DND-41 (cell line): ENCODE data around the gene FHIT.
"Not testable (repeated sequence)": the region's sequence is repeated elsewhere in the genome, so short reads cannot be mapped to it uniquely, and the experiment has no call there.

Source experiments
- ATAC-seq: fragments of 200-7000 bp; cut with Tn5 transposase; 3 replicates; pipeline ENCODE4 v1.9.1; 2021; ENCODE audit warnings: low read depth; ENCODE audit not compliant: insufficient read depth
- DNase-seq: peaks from one replicate; pipeline ENCODE4 v3.0.0-alpha.2; 2020
- H2AFZ ChIP-seq: 2 replicates; pipeline ENCODE4 v1.6.0; 2012; ENCODE audit warnings: low read depth, low read length
- H3K27ac ChIP-seq: 2 replicates; pipeline ENCODE4 v1.5.1; 2012; ENCODE audit warnings: low read length, inconsistent platforms
- H3K27me3 ChIP-seq: fragments of 200-600 bp; sonication (generic); 2 replicates; pipeline ENCODE4 v1.6.0; 2012; ENCODE audit warnings: low read length, mild to moderate bottlenecking, inconsistent platforms; ENCODE audit not compliant: insufficient read depth, poor library complexity
- H3K36me3 ChIP-seq: 2 replicates; pipeline ENCODE4 v1.5.1; 2012; ENCODE audit warnings: low read length, inconsistent platforms; ENCODE audit not compliant: insufficient read depth
- H3K4me1 ChIP-seq: 2 replicates; pipeline ENCODE4 v1.5.1; 2012; ENCODE audit warnings: mild to moderate bottlenecking, low read length; ENCODE audit not compliant: insufficient read depth
- H3K4me2 ChIP-seq: 2 replicates; pipeline ENCODE4 v1.6.0; 2012; ENCODE audit warnings: mild to moderate bottlenecking, moderate library complexity, low read length, inconsistent platforms; ENCODE audit not compliant: insufficient read depth
- H3K4me3 ChIP-seq, 2 experiments: fragments of 200-600 bp in 1 of 2; shearing (Covaris generic) in 1 of 2; 2 replicates each; pipeline ENCODE4 v1.5.1; 2012 to 2016; ENCODE audit warnings: inconsistent platforms in 2 of 2, low read length in 2 of 2, mild to moderate bottlenecking in 2 of 2, low read depth in 1 of 2, moderate library complexity in 1 of 2
- H3K79me2 ChIP-seq: 2 replicates; pipeline ENCODE4 v1.6.0; 2012; ENCODE audit warnings: low read length, inconsistent platforms; ENCODE audit not compliant: insufficient read depth
- H3K9ac ChIP-seq: 2 replicates; pipeline ENCODE4 v1.6.0; 2012; ENCODE audit warnings: low read depth, mild to moderate bottlenecking, inconsistent platforms, low read length, moderate library complexity
- H3K9me3 ChIP-seq: 2 replicates; pipeline ENCODE4 v1.5.1; 2012; ENCODE audit warnings: low read length, moderate library complexity, mild to moderate bottlenecking, inconsistent platforms; ENCODE audit not compliant: insufficient read depth, severe bottlenecking
- H4K20me1 ChIP-seq: 2 replicates; pipeline ENCODE4 v1.6.0; 2012; ENCODE audit warnings: low read length; ENCODE audit not compliant: insufficient read depth
- EZH2 ChIP-seq: IDR thresholded peaks from 3 replicates; pipeline ENCODE4 v1.6.1; 2012; ENCODE audit warnings: borderline replicate concordance, low read depth, mild to moderate bottlenecking, moderate library complexity, low read length, inconsistent platforms; ENCODE audit not compliant: severe bottlenecking
- TF ChIP-seq, protein P1 (sequence below): IDR thresholded peaks from 2 replicates; pipeline ENCODE4 v1.5.1; 2012; ENCODE audit warnings: borderline replicate concordance, low read length, moderate library complexity, mild to moderate bottlenecking; ENCODE audit not compliant: poor library complexity, severe bottlenecking; ENCODE audit errors: extremely low read depth

FHIT gene

DNA sequence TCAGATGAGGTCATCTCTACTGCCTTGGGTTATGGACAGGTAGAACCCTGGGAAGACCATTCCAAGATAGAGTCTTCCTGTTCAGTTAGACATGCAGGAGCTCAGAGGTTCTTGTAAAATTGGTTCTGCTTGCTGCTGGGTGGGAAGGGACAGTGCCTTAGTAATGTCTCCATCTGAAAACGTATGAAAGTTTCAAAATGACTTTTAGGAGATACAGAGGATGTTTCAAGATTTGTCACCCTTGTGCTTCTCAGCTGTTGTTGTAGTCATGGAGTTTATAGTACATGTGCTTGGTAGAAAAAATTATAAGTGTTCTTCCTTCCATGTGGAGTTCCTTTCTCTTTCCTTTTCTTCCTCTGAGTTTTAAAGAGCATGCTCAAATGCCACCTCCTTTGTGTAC, 1316.2 kb downstream of the FHIT start:
- no peaks in the 10 kb centered on the region; the same call in 1 of the 2 replicates for H3K79me2 ChIP-seq
- H4K20me1 ChIP-seq: no peaks in the 10 kb centered on the region
- TF ChIP-seq, protein P1, sequence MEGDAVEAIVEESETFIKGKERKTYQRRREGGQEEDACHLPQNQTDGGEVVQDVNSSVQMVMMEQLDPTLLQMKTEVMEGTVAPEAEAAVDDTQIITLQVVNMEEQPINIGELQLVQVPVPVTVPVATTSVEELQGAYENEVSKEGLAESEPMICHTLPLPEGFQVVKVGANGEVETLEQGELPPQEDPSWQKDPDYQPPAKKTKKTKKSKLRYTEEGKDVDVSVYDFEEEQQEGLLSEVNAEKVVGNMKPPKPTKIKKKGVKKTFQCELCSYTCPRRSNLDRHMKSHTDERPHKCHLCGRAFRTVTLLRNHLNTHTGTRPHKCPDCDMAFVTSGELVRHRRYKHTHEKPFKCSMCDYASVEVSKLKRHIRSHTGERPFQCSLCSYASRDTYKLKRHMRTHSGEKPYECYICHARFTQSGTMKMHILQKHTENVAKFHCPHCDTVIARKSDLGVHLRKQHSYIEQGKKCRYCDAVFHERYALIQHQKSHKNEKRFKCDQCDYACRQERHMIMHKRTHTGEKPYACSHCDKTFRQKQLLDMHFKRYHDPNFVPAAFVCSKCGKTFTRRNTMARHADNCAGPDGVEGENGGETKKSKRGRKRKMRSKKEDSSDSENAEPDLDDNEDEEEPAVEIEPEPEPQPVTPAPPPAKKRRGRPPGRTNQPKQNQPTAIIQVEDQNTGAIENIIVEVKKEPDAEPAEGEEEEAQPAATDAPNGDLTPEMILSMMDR: no peak
- no peak for TF ChIP-seq EZH2
- H3K4me3 ChIP-seq: no peak overlapping the region
- H3K27me3 ChIP-seq: no peaks in the 10 kb centered on the region
- no peak overlapping the region for H2AFZ ChIP-seq
- no peak overlapping the region for H3K9ac ChIP-seq
- no peak overlapping the region for H3K27ac ChIP-seq
- DNase-seq (no peak), ATAC-seq (no peak)
- H3K4me1 ChIP-seq: no peaks in the 10 kb centered on the region
- H3K4me2 ChIP-seq: no peak overlapping the region
- H3K9me3 ChIP-seq: no peaks in the 10 kb centered on the region
- peaks cover 25% of the 10 kb centered on the region; the same call in 1 of the 2 replicates for H3K36me3 ChIP-seq

DNA sequence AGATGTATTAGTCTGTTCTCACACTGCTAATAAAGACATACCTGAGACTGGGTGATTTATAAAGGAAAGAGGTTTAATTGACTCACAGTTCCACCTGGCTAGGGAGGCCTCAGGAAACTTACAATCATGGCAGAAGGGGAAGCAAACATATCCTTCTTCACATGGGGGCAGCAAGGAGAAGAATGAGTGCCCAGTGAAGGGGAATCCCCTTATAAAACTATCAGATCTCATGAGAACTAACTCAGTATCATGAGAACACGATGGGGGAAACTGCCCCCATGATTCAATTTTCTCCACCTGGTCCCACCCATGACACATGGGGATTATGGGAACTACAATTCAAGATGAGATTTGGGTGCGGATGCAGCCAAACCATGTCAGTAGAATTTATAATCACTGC, 1316.7 kb downstream of the FHIT start:
- H3K9me3 ChIP-seq, H3K4me2 ChIP-seq, H3K27me3 ChIP-seq, ATAC-seq, H3K27ac ChIP-seq, DNase-seq, H3K4me3 ChIP-seq, H3K4me1 ChIP-seq, H3K9ac ChIP-seq, H4K20me1 ChIP-seq, H2AFZ ChIP-seq, H3K79me2 ChIP-seq: not testable (repeated sequence)
- H3K36me3 ChIP-seq: peaks cover 24% of the 10 kb centered on the region; the same call in 1 of the 2 replicates

DNA sequence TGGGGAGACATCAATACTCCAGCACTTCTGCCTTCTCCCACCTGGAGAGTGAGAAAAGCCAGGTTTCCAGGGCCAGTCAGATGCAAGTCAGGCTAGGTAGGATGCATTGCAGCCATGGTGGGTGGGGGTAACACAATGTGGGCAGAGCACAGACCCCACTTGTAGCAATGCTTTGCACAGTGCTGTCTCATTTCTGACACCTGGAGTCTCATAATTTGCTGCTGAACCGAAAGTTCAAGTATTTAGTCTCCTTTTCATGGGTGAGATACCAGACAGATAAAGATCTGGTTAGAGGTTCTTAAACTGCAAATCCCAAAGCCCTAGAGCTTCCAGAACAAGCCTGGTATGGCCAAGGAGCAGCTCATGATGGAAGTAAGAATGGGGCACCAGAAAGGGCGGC, 1321.1 kb downstream of the FHIT start:
- Histone ChIP-seq H3K79me2 (no peaks in the 10 kb centered on the region), H3K27ac (peak overlapping the region; percentile 28; the same call in 1 of the 2 replicates), H3K36me3 (peaks cover 8% of the 10 kb centered on the region; the same call in 1 of the 2 replicates), H3K9me3 (no peaks in the 10 kb centered on the region), H4K20me1 (no peaks in the 10 kb centered on the region), H3K4me2 (no peak overlapping the region), H3K27me3 (no peaks in the 10 kb centered on the region), H2AFZ (no peak overlapping the region), H3K4me1 (no peaks in the 10 kb centered on the region), H3K4me3 (no peak overlapping the region), H3K9ac (no peak overlapping the region)
- TF ChIP-seq EZH2: no peak
- TF ChIP-seq, protein P1: no peak
- DNase-seq (peak; percentile 8), ATAC-seq (peak; percentile 62)

DNA sequence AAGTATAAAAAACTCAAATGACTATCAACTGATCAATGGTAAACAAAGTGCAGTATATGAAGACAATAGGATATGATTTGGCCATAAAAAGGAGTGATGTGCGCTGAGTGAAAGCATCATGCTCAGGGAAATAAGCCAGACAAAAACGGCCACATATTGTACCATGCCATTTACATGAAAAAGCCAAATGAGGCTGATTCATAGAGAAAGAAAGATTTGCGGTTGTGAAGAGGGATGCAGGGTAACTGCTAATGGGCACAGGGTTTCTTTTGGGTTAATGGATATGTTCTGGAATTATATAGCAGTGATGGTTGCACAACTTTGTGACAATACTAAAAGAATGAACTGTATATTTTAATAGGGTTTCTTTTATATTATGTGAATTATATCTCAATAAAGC, 1324.2 kb downstream of the FHIT start:
- H3K79me2 ChIP-seq: no peaks in the 10 kb centered on the region
- TF ChIP-seq, protein P1: no peak
- TF ChIP-seq EZH2: no peak
- H3K9ac ChIP-seq: no peak overlapping the region
- ATAC-seq (no peak), DNase-seq (no peak)
- H4K20me1 ChIP-seq: no peaks in the 10 kb centered on the region
- peaks cover 10% of the 10 kb centered on the region; the same call in 1 of the 2 replicates for H3K36me3 ChIP-seq
- no peaks in the 10 kb centered on the region for H3K9me3 ChIP-seq
- no peak overlapping the region for H2AFZ ChIP-seq
- H3K4me3 ChIP-seq: no peak overlapping the region
- no peaks in the 10 kb centered on the region for H3K27me3 ChIP-seq
- H3K4me1 ChIP-seq: no peaks in the 10 kb centered on the region
- H3K27ac ChIP-seq: no peak overlapping the region
- H3K4me2 ChIP-seq: no peak overlapping the region
